ENCODE data around the gene YWHAE. TPM values are rescaled to one million over a fixed set of nuclear protein-coding genes. Genes with fewer than 3 reads are reported as not detected.

YWHAE gene
- total and polyA plus RNA-seq, 10 donors: 104 to 645 (median 281) TPM

- no peak for DNase-seq
- Histone ChIP-seq H3K27ac (peak overlapping the region in 4 of 8 donors; percentile 3 to 57 (median 43)), H3K4me1 (peaks cover 60 to 100% (median 98%) of the 10 kb centered on the region in 6 donors), H3K9me3 (no peaks in the 10 kb centered on the region), H3K27me3 (replicated peaks in 1 of 7) (no peaks in the 10 kb centered on the region), H3K36me3 (peaks cover 0 to 23% (median 0%) of the 10 kb centered on the region in 6 donors), H3K4me3 (no peak overlapping the region)
- WGBS, 5 donors: 70 to 88% (median 82%) methylated on average over 2 of the region's 2 CpGs
- intact Hi-C loops (cut with DNase I; ENCODE audit: low total_unique reads): no loop called here
- TF ChIP-seq, protein P1, sequence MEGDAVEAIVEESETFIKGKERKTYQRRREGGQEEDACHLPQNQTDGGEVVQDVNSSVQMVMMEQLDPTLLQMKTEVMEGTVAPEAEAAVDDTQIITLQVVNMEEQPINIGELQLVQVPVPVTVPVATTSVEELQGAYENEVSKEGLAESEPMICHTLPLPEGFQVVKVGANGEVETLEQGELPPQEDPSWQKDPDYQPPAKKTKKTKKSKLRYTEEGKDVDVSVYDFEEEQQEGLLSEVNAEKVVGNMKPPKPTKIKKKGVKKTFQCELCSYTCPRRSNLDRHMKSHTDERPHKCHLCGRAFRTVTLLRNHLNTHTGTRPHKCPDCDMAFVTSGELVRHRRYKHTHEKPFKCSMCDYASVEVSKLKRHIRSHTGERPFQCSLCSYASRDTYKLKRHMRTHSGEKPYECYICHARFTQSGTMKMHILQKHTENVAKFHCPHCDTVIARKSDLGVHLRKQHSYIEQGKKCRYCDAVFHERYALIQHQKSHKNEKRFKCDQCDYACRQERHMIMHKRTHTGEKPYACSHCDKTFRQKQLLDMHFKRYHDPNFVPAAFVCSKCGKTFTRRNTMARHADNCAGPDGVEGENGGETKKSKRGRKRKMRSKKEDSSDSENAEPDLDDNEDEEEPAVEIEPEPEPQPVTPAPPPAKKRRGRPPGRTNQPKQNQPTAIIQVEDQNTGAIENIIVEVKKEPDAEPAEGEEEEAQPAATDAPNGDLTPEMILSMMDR (IDR thresholded peaks at IDR 0.05 in 8 of 11, conservative IDR thresholded peaks at IDR 0.05 in 3 of 11): no peak
- no peak for TF ChIP-seq POLR2A (IDR thresholded peaks at IDR 0.05)
- no peak for TF ChIP-seq POLR2AphosphoS5 (IDR thresholded peaks at IDR 0.05)
Measured at GRCh38 chr17:1386265-1386664, 13.8 kb downstream of the YWHAE start.

DNA sequence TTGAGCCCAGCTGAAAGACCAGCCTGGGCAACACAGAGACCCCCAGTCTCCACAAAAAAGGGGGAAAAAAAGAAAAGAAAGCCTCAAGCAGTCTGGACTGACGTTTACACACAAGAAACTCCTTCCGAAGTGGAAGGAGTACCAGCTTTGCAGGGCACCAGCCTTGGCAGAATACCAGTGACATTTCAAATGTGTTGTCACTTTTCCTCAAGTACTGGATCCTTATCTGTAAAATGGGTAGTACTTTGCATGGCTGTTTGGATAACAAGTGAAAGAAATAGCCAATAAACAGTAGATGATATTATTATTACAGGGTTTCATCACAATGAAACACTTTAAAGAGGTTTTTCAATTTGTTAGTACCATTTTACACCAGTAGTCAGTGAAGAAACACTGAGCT, 14.2 kb downstream of the YWHAE start:
- Histone ChIP-seq H3K9me3 (no peaks in the 10 kb centered on the region), H3K36me3 (peaks cover 0 to 28% (median 0%) of the 10 kb centered on the region in 6 donors), H3K27ac (peak overlapping the region in 2 of 8 donors; percentile 12 to 55), H3K4me3 (no peak overlapping the region), H3K27me3 (replicated peaks in 1 of 7) (no peaks in the 10 kb centered on the region), H3K4me1 (peaks cover 60 to 100% (median 98%) of the 10 kb centered on the region in 6 donors)
- TF ChIP-seq POLR2A (IDR thresholded peaks at IDR 0.05) (no peak), POLR2AphosphoS5 (IDR thresholded peaks at IDR 0.05) (no peak)
- TF ChIP-seq, protein P1 (IDR thresholded peaks at IDR 0.05 in 8 of 11, conservative IDR thresholded peaks at IDR 0.05 in 3 of 11): no peak
- 43 to 54% (median 51%) methylated on average over 2 of the region's 2 CpGs for WGBS, 5 donors
- no peak for DNase-seq
- intact Hi-C loops (cut with DNase I; ENCODE audit: low total_unique reads): no loop called here

- DNase-seq: no peak
- no peaks in the 10 kb centered on the region for H3K27me3 ChIP-seq (replicated peaks in 1 of 7)
- peaks cover 0 to 28% (median 0%) of the 10 kb centered on the region in 6 donors for H3K36me3 ChIP-seq
- H3K9me3 ChIP-seq: no peaks in the 10 kb centered on the region
- TF ChIP-seq POLR2AphosphoS5 (IDR thresholded peaks at IDR 0.05) (no peak), POLR2A (IDR thresholded peaks at IDR 0.05) (no peak)
- TF ChIP-seq, protein P1 (IDR thresholded peaks at IDR 0.05 in 8 of 11, conservative IDR thresholded peaks at IDR 0.05 in 3 of 11): no peak
- H3K4me3 ChIP-seq: no peak overlapping the region
- H3K27ac ChIP-seq: peak overlapping the region in 1 of 8 donors; percentile 12
- WGBS, 5 donors: 5 to 30% (median 21%) methylated on average over 1 of the region's 1 CpG
- intact Hi-C loops (cut with DNase I; ENCODE audit: low total_unique reads): no loop called here
- peaks cover 61 to 100% (median 98%) of the 10 kb centered on the region in 6 donors for H3K4me1 ChIP-seq
Measured at GRCh38 chr17:1384905-1385435, 15.1 kb downstream of the YWHAE start.

- Histone ChIP-seq H3K4me1 (peaks cover 80 to 100% (median 100%) of the 10 kb centered on the region in 6 donors), H3K27ac (peak overlapping the region in 6 of 8 donors; percentile 5 to 33 (median 19)), H3K4me3 (no peak overlapping the region), H3K27me3 (replicated peaks in 1 of 7) (no peaks in the 10 kb centered on the region), H3K36me3 (peaks cover 0 to 39% (median 0%) of the 10 kb centered on the region in 6 donors), H3K9me3 (no peaks in the 10 kb centered on the region)
- WGBS, 5 donors: 56 to 76% (median 70%) methylated on average over 10 of the region's 10 CpGs
- intact Hi-C loops (cut with DNase I; ENCODE audit: low total_unique reads): no loop called here
- TF ChIP-seq, protein P1 (IDR thresholded peaks at IDR 0.05 in 8 of 11, conservative IDR thresholded peaks at IDR 0.05 in 3 of 11): no peak
- TF ChIP-seq POLR2A (IDR thresholded peaks at IDR 0.05): no peak
- no peak for DNase-seq
Measured at GRCh38 chr17:1379930-1380313, 20.1 kb downstream of the YWHAE start.

Measured in spleen (tissue), 11 donors.